H9 (cell line): Measurements from ENCODE around the gene ARID1B. TPM values are rescaled to one million over a fixed set of nuclear protein-coding genes. Genes with fewer than 3 reads are reported as not detected.

ENCODE experiments used
- DNase-seq: peaks from one replicate; pipeline ENCODE4 v3.0.0-alpha.2; 2017
- H2AFZ ChIP-seq: one replicate; pipeline ENCODE4 v1.6.1; 2013; ENCODE audit warnings: mild to moderate bottlenecking, low read length, control low read depth, moderate library complexity
- H2AK5ac ChIP-seq: 2 replicates; pipeline ENCODE4 v1.6.1; 2013; ENCODE audit warnings: low read length, control low read depth, mixed read lengths; ENCODE audit not compliant: insufficient read length
- H2BK120ac ChIP-seq: one replicate; pipeline ENCODE4 v1.6.1; 2013; ENCODE audit warnings: low read depth, mild to moderate bottlenecking, low read length, control low read depth, inconsistent platforms; ENCODE audit not compliant: poor library complexity, severe bottlenecking
- H2BK12ac ChIP-seq: 2 replicates; pipeline ENCODE4 v1.6.1; 2013; ENCODE audit warnings: low read length, control low read depth, mixed read lengths, low read depth; ENCODE audit not compliant: insufficient read length
- H2BK15ac ChIP-seq: 2 replicates; pipeline ENCODE4 v1.6.1; 2013; ENCODE audit warnings: low read depth, low read length, control low read depth
- H2BK20ac ChIP-seq: one replicate; pipeline ENCODE4 v1.6.1; 2013; ENCODE audit warnings: low read depth, mild to moderate bottlenecking, low read length, control low read depth, inconsistent platforms; ENCODE audit not compliant: poor library complexity, severe bottlenecking
- H2BK5ac ChIP-seq: 2 replicates; pipeline ENCODE4 v1.6.1; 2013; ENCODE audit warnings: low read length, control low read depth, mixed read lengths; ENCODE audit not compliant: insufficient read length
- H3K14ac ChIP-seq: 2 replicates; pipeline ENCODE4 v1.6.1; 2013; ENCODE audit warnings: low read length, control low read depth; ENCODE audit not compliant: insufficient read depth
- H3K18ac ChIP-seq: 2 replicates; pipeline ENCODE4 v1.6.1; 2013; ENCODE audit warnings: low read depth, mild to moderate bottlenecking, mixed read lengths, low read length, control low read depth; ENCODE audit not compliant: insufficient read length
- H3K23ac ChIP-seq: 2 replicates; pipeline ENCODE4 v1.6.1; 2013; ENCODE audit warnings: low read length, control low read depth, mixed read lengths, low read depth; ENCODE audit not compliant: insufficient read length
- H3K23me2 ChIP-seq: 2 replicates; pipeline ENCODE4 v1.6.1; 2013; ENCODE audit warnings: low read depth, mild to moderate bottlenecking, mixed read lengths, low read length, control low read depth; ENCODE audit not compliant: insufficient read length, poor library complexity, severe bottlenecking
- H3K27ac ChIP-seq: 2 replicates; pipeline ENCODE4 v1.5.1; 2013; ENCODE audit warnings: low read length, control low read depth, mixed read lengths, low read depth; ENCODE audit not compliant: insufficient read length
- H3K27me3 ChIP-seq: 2 replicates; pipeline ENCODE4 v1.6.1; 2013; ENCODE audit warnings: low read length, control low read depth, inconsistent platforms; ENCODE audit not compliant: insufficient read depth
- H3K4ac ChIP-seq: 2 replicates; pipeline ENCODE4 v1.6.1; 2013; ENCODE audit warnings: low read depth, mild to moderate bottlenecking, control low read depth, inconsistent platforms, low read length, moderate library complexity
- H3K4me1 ChIP-seq: 2 replicates; pipeline ENCODE4 v1.6.1; 2013; ENCODE audit warnings: low read length, control low read depth, inconsistent platforms; ENCODE audit not compliant: insufficient read depth
- H3K4me2 ChIP-seq: 2 replicates; pipeline ENCODE4 v1.6.1; 2013; ENCODE audit warnings: low read length, control low read depth, mixed read lengths; ENCODE audit not compliant: insufficient read length, insufficient read depth
- H3K56ac ChIP-seq: 2 replicates; pipeline ENCODE4 v1.6.1; 2013; ENCODE audit warnings: low read depth, mild to moderate bottlenecking, mixed read lengths, low read length, control low read depth; ENCODE audit not compliant: insufficient read length
- H3K79me1 ChIP-seq: 2 replicates; pipeline ENCODE4 v1.6.1; 2013; ENCODE audit warnings: low read depth, mild to moderate bottlenecking, moderate library complexity, low read length, control low read depth, inconsistent platforms; ENCODE audit not compliant: insufficient read depth, poor library complexity, severe bottlenecking
- H3K79me2 ChIP-seq: 2 replicates; pipeline ENCODE4 v1.6.1; 2013; ENCODE audit warnings: low read length, control low read depth, inconsistent platforms; ENCODE audit not compliant: insufficient read depth
- H3K9ac ChIP-seq: 2 replicates; pipeline ENCODE4 v1.6.1; 2013; ENCODE audit warnings: low read length, control low read depth, mixed read lengths; ENCODE audit not compliant: insufficient read length; ENCODE audit errors: extremely low read depth
- H3K9me3 ChIP-seq: one replicate; pipeline ENCODE4 v1.6.1; 2013; ENCODE audit warnings: low read depth, low read length, inconsistent platforms; ENCODE audit not compliant: control insufficient read depth
- H3T11ph ChIP-seq: one replicate; pipeline ENCODE4 v1.6.1; 2013; ENCODE audit warnings: mild to moderate bottlenecking, low read length, control low read depth, inconsistent platforms
- H4K20me1 ChIP-seq: one replicate; pipeline ENCODE4 v1.6.1; 2013; ENCODE audit not compliant: control insufficient read depth, insufficient read length, insufficient read depth
- H4K5ac ChIP-seq: 2 replicates; pipeline ENCODE4 v1.6.1; 2013; ENCODE audit warnings: low read depth, mild to moderate bottlenecking, mixed read lengths, low read length, control low read depth; ENCODE audit not compliant: insufficient read length
- H4K8ac ChIP-seq: replicated peaks from 2 replicates; pipeline ENCODE4 v1.6.1; 2013; ENCODE audit warnings: low read length, control low read depth, mixed read lengths, low read depth; ENCODE audit not compliant: insufficient read length
- H4K91ac ChIP-seq: 2 replicates; pipeline ENCODE4 v1.6.1; 2013; ENCODE audit warnings: low read depth, mild to moderate bottlenecking, moderate library complexity, mixed read lengths, low read length, control low read depth; ENCODE audit not compliant: insufficient read length
- H3K27ac Mint-ChIP-seq, 3 experiments: 2 replicates in 2 of 3; 3 replicates in 1 of 3; pipeline ENCODE4 v1.8.0; 2020 to 2021; ENCODE audit warnings: mixed read lengths in 3 of 3, mild to moderate bottlenecking in 1 of 3, moderate library complexity in 1 of 3
- H3K27me3 Mint-ChIP-seq: 2 replicates; pipeline ENCODE4 v1.8.0; 2021; ENCODE audit warnings: low read depth, mild to moderate bottlenecking, moderate library complexity, mixed read lengths
- H3K36me3 Mint-ChIP-seq, 3 experiments: 2 replicates in 2 of 3; 3 replicates in 1 of 3; pipeline ENCODE4 v1.8.0; 2020 to 2021; ENCODE audit warnings: low read depth in 3 of 3, mixed read lengths in 3 of 3; ENCODE audit not compliant: insufficient read depth in 1 of 3
- H3K4me1 Mint-ChIP-seq, 2 experiments: 2 replicates each; pipeline ENCODE4 v1.8.0; 2020; ENCODE audit warnings: mixed read lengths in 2 of 2
- H3K4me3 Mint-ChIP-seq, 2 experiments: 2 replicates in 1 of 2; 3 replicates in 1 of 2; pipeline ENCODE4 v1.8.0; 2020 to 2021; ENCODE audit warnings: mild to moderate bottlenecking in 2 of 2, mixed read lengths in 2 of 2, moderate library complexity in 1 of 2
- H3K9me3 Mint-ChIP-seq, 2 experiments: 2 replicates in 1 of 2; 3 replicates in 1 of 2; pipeline ENCODE4 v1.8.0; 2020; ENCODE audit warnings: mild to moderate bottlenecking in 2 of 2, mixed read lengths in 2 of 2, moderate library complexity in 1 of 2
- WGBS: extraction: QIAGEN DNeasy Blood & Tissue Kit; methylation state at CpG from one replicate; pipeline ENCODE4 v1.1.7; 2013; ENCODE audit warnings: missing lambda C conversion rate, low lambda C conversion rate, mixed read lengths; ENCODE audit not compliant: insufficient read length; ENCODE audit errors: extremely low coverage; 5-methylcytosine and 5-hydroxymethylcytosine counted together
- total RNA-seq: library from RNA; stranded (reverse); gene quantifications from 2 replicates; pipeline ENCODE4 v1.2.1, GENCODE V29; 2021
- TF ChIP-seq, protein P1 (sequence below): fragments of 200-600 bp; sonication (generic); conservative IDR thresholded peaks from 3 replicates; pipeline ENCODE4 v1.8.0; 2021; ENCODE audit warnings: antibody characterized with exemption, mild to moderate bottlenecking

The ARID1B gene
- total RNA-seq, 1 experiment from 2014 or later: 88.2 TPM

DNA sequence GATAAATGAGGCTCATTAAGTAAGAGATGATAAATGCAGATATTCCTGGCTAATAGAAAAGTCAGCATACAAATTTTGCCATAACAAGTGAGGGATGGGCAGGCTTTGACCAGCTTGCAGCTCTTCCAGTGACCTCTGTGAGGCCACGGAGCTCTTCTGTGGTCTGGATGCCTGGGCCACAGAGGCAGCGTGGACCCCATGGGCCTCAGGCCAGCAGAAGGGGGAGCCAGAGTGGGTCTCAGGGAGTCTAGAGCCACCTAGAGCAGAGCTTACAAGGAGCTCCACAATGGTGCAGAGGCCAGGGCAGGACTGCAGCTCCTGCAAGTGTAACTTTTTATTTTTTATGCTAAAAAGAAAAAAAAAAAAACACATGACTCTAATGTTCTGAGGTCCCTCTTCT lies 165.1 kb downstream of the ARID1B start:
- no CpG with 5 or more reads among the region's 2 CpGs for WGBS
- Histone ChIP-seq H3K56ac (no peak overlapping the region), H3K27ac (no peak overlapping the region), H3T11ph (no peak overlapping the region), H3K79me2 (peaks cover 6% of the 10 kb centered on the region; the same call in 1 of the 2 replicates), H2BK20ac (no peak overlapping the region), H3K9ac (no peak overlapping the region), H4K5ac (no peak overlapping the region), H3K79me1 (peaks cover 5% of the 10 kb centered on the region), H3K18ac (no peak overlapping the region), H2BK12ac (no peak overlapping the region), H3K14ac (no peak overlapping the region), H2AFZ (no peak overlapping the region), H3K9me3 (no peaks in the 10 kb centered on the region), H3K23ac (no peak overlapping the region), H3K4ac (no peak overlapping the region), H4K8ac (no peak overlapping the region), H2BK15ac (no peak overlapping the region), H3K4me1 (peaks cover 11% of the 10 kb centered on the region), H2BK120ac (no peak overlapping the region), H4K20me1 (no peaks in the 10 kb centered on the region), H3K27me3 (no peaks in the 10 kb centered on the region), H2AK5ac (no peak overlapping the region), H4K91ac (no peak overlapping the region), H3K23me2 (no peaks in the 10 kb centered on the region), H2BK5ac (no peak overlapping the region), H3K4me2 (no peak overlapping the region)
- no peak overlapping the region for H3K27ac Mint-ChIP-seq
- TF ChIP-seq, protein P1, sequence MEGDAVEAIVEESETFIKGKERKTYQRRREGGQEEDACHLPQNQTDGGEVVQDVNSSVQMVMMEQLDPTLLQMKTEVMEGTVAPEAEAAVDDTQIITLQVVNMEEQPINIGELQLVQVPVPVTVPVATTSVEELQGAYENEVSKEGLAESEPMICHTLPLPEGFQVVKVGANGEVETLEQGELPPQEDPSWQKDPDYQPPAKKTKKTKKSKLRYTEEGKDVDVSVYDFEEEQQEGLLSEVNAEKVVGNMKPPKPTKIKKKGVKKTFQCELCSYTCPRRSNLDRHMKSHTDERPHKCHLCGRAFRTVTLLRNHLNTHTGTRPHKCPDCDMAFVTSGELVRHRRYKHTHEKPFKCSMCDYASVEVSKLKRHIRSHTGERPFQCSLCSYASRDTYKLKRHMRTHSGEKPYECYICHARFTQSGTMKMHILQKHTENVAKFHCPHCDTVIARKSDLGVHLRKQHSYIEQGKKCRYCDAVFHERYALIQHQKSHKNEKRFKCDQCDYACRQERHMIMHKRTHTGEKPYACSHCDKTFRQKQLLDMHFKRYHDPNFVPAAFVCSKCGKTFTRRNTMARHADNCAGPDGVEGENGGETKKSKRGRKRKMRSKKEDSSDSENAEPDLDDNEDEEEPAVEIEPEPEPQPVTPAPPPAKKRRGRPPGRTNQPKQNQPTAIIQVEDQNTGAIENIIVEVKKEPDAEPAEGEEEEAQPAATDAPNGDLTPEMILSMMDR: peak; percentile 25; the same call in 1 of the 3 replicates
- H3K36me3 Mint-ChIP-seq: no peaks in the 10 kb centered on the region
- H3K27me3 Mint-ChIP-seq: no peaks in the 10 kb centered on the region
- no peaks in the 10 kb centered on the region for H3K9me3 Mint-ChIP-seq
- peaks cover 58 to 60% of the 10 kb centered on the region in 2 experiments for H3K4me1 Mint-ChIP-seq
- no peak overlapping the region for H3K4me3 Mint-ChIP-seq
- DNase-seq: peak; percentile 57
